CD14-positive monocyte (primary cell): ENCODE data around the gene FAM131B. TPM values are rescaled to one million over a fixed set of nuclear protein-coding genes. Genes with fewer than 3 reads are reported as not detected.

Source experiments
- DNase-seq, 3 donors: peaks; one replicate each; pipeline ENCODE4 v3.0.0-alpha.2; 2011 to 2022
- H2AFZ ChIP-seq: 2 replicates; pipeline ENCODE4 v1.6.0; 2012; ENCODE audit warnings: mild to moderate bottlenecking, low read depth, low read length, inconsistent platforms; ENCODE audit not compliant: insufficient read depth, poor library complexity, severe bottlenecking
- H3K27ac ChIP-seq, 2 donors: 1 replicate in 1 of 2; 2 replicates in 1 of 2; pipeline ENCODE4 v1.5.1; 2012 to 2013; ENCODE audit warnings: low read length in 2 of 2, control low read depth in 1 of 2, inconsistent platforms in 1 of 2, low read depth in 1 of 2, mild to moderate bottlenecking in 1 of 2
- H3K27me3 ChIP-seq, 2 donors: one replicate each; pipeline versions ENCODE4 v1.6.0 to v1.6.1; 2011 to 2013; ENCODE audit warnings: low read length in 2 of 2; ENCODE audit not compliant: control insufficient read depth in 2 of 2, insufficient read depth in 2 of 2
- H3K36me3 ChIP-seq, 2 donors: replicated peaks in 1 of 2; 1 replicate in 1 of 2; 2 replicates in 1 of 2; pipeline versions ENCODE4 v1.5.1 to v1.6.1; 2012 to 2013; ENCODE audit warnings: low read length in 2 of 2, control low read depth in 1 of 2, inconsistent platforms in 1 of 2, mild to moderate bottlenecking in 1 of 2; ENCODE audit not compliant: insufficient read depth in 2 of 2, control insufficient read depth in 1 of 2
- H3K4me1 ChIP-seq, 2 donors: 1 replicate in 1 of 2; 2 replicates in 1 of 2; pipeline versions ENCODE4 v1.5.1 to v1.6.1; 2012 to 2013; ENCODE audit warnings: low read length in 2 of 2, control low read depth in 1 of 2, inconsistent platforms in 1 of 2, mild to moderate bottlenecking in 1 of 2, moderate library complexity in 1 of 2; ENCODE audit not compliant: insufficient read depth in 2 of 2, control insufficient read depth in 1 of 2
- H3K4me2 ChIP-seq: replicated peaks from 2 replicates; pipeline ENCODE3; 2012; ENCODE audit warnings: low read length, moderate library complexity, mild to moderate bottlenecking; ENCODE audit not compliant: poor library complexity, severe bottlenecking; ENCODE audit errors: extremely low read depth
- H3K4me3 ChIP-seq, 3 experiments: fragments of 200-600 bp in 1 of 3; sonication (generic) in 1 of 3; replicated peaks in 1 of 3; 1 replicate in 2 of 3; 2 replicates in 1 of 3; pipeline ENCODE4 v1.5.1; 2011 to 2013; ENCODE audit warnings: low read length in 3 of 3, mild to moderate bottlenecking in 3 of 3, control low read depth in 2 of 3, low read depth in 2 of 3, inconsistent platforms in 1 of 3, moderate library complexity in 1 of 3
- H3K79me2 ChIP-seq: 2 replicates; pipeline ENCODE4 v1.6.0; 2012; ENCODE audit warnings: mild to moderate bottlenecking, control low read depth, inconsistent platforms, low read length, moderate library complexity; ENCODE audit not compliant: insufficient read depth
- H3K9ac ChIP-seq: 2 replicates; pipeline ENCODE4 v1.6.0; 2017; ENCODE audit warnings: low read length, mild to moderate bottlenecking; ENCODE audit not compliant: insufficient read depth, poor library complexity, severe bottlenecking
- H3K9me3 ChIP-seq, 2 donors: replicated peaks in 1 of 2; 1 replicate in 1 of 2; 2 replicates in 1 of 2; pipeline versions ENCODE4 v1.5.1 to v1.6.1; 2012 to 2013; ENCODE audit warnings: low read length in 2 of 2, control low read depth in 1 of 2; ENCODE audit not compliant: control insufficient read depth in 1 of 2, insufficient read depth in 1 of 2
- H4K20me1 ChIP-seq: 2 replicates; pipeline ENCODE4 v1.6.0; 2012; ENCODE audit warnings: mild to moderate bottlenecking, low read length, control low read depth, moderate library complexity; ENCODE audit not compliant: insufficient read depth
- H3K27ac Mint-ChIP-seq, 7 donors: one replicate each; pipeline ENCODE4 v1.8.0; 2020; ENCODE audit warnings: mild to moderate bottlenecking in 7 of 7, mixed read lengths in 7 of 7, moderate library complexity in 6 of 7, inconsistent platforms in 2 of 7
- H3K27me3 Mint-ChIP-seq, 3 donors: one replicate each; pipeline ENCODE4 v1.8.0; 2021 to 2022; ENCODE audit warnings: low read depth in 3 of 3, mild to moderate bottlenecking in 3 of 3, mixed read lengths in 3 of 3, moderate library complexity in 3 of 3, inconsistent platforms in 1 of 3
- H3K36me3 Mint-ChIP-seq, 2 donors: one replicate each; pipeline ENCODE4 v1.8.0; 2020; ENCODE audit warnings: mixed read lengths in 2 of 2, inconsistent platforms in 1 of 2, mild to moderate bottlenecking in 1 of 2
- H3K4me1 Mint-ChIP-seq: one replicate; pipeline ENCODE4 v1.8.0; 2020; ENCODE audit warnings: mild to moderate bottlenecking, mixed read lengths
- H3K4me3 Mint-ChIP-seq, 2 donors: one replicate each; pipeline ENCODE4 v1.8.0; 2020; ENCODE audit warnings: mild to moderate bottlenecking in 2 of 2, mixed read lengths in 2 of 2, moderate library complexity in 1 of 2
- H3K9me3 Mint-ChIP-seq, 7 donors: one replicate each; pipeline ENCODE4 v1.8.0; 2020 to 2022; ENCODE audit warnings: mixed read lengths in 7 of 7, mild to moderate bottlenecking in 6 of 7, moderate library complexity in 6 of 7, inconsistent platforms in 2 of 7
- CTCF ChIP-seq: fragments of 200-600 bp; IDR thresholded peaks from one replicate; pipeline ENCODE4 v1.8.0; 2022; ENCODE audit warnings: antibody characterized with exemption, mild to moderate bottlenecking
- WGBS: methylation state at CpG from one replicate; pipeline ENCODE4 v1.1.5; 2013; ENCODE audit warnings: missing lambda C conversion rate; ENCODE audit not compliant: insufficient coverage; 5-methylcytosine and 5-hydroxymethylcytosine counted together
- intact Hi-C, 2 donors: fragments of 100-400 bp; cut with micrococcal nuclease; formaldehyde crosslinking; loops; one replicate each; pipeline versions ENCODE4 v1.15.0 to v1.15.1; 2023
- polyA plus RNA-seq, 3 donors: library from polyadenylated mRNA; depleted of rRNA in 1 of 3; unstranded in 2 of 3; stranded (reverse) in 1 of 3; fragments of 300-500 nt in 2 of 3; fragments of >200 nt in 1 of 3; fragmentation: Illumina TruSeq in 2 of 3; gene quantifications; 1 replicate in 2 of 3; 2 replicates in 1 of 3; pipeline ENCODE4 v1.2.3, GENCODE V29; 2012 to 2021

Gene FAM131B
- polyA plus RNA-seq, 3 donors: 0.69 to 0.72 TPM; not detected in 1

DNA sequence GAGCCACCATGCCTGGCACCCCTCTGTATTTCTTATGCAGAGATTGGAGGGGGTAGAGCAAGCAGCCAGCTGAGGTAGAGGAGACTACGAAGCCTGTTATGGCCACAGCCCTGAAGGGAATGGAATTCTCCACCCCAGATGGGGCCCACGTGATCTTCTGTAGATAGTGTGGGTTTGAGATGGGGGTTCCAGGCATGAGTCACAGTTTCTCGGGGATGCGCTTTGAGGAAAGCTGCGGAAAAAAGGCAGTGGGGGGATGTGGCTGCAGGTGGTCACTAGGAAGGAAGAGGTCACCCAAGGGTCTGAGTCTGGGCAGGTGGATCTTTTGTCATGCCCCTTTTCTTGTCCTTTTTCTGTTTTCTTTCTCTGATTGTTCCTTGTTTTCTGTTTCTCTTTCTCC is 11.5 kb downstream of the FAM131B start:
- H3K36me3 Mint-ChIP-seq: peaks cover 3 to 8% of the 10 kb centered on the region in 2 donors
- peaks cover 0 to 6% (median 0%) of the 10 kb centered on the region in 7 donors for H3K9me3 Mint-ChIP-seq
- Histone ChIP-seq H3K36me3 (no peaks in the 10 kb centered on the region), H3K27me3 (no peaks in the 10 kb centered on the region), H3K79me2 (no peaks in the 10 kb centered on the region), H3K27ac (no peak overlapping the region), H3K4me3 (no peak overlapping the region), H3K4me1 (peaks cover 0 to 1% of the 10 kb centered on the region in 2 donors), H3K9me3 (no peaks in the 10 kb centered on the region), H4K20me1 (no peaks in the 10 kb centered on the region), H3K9ac (no peak overlapping the region), H2AFZ (no peak overlapping the region), H3K4me2 (no peak overlapping the region)
- peaks cover 4% of the 10 kb centered on the region for H3K4me1 Mint-ChIP-seq
- intact Hi-C loops: no loop called here
- 93% methylated on average over 4 of the region's 5 CpGs for WGBS
- peaks cover 1 to 5% (median 4%) of the 10 kb centered on the region in 3 donors for H3K27me3 Mint-ChIP-seq
- H3K4me3 Mint-ChIP-seq: no peak overlapping the region
- no peak for DNase-seq
- H3K27ac Mint-ChIP-seq: peak overlapping the region in 1 of 7 donors; percentile 37
- TF ChIP-seq CTCF: no peak

DNA sequence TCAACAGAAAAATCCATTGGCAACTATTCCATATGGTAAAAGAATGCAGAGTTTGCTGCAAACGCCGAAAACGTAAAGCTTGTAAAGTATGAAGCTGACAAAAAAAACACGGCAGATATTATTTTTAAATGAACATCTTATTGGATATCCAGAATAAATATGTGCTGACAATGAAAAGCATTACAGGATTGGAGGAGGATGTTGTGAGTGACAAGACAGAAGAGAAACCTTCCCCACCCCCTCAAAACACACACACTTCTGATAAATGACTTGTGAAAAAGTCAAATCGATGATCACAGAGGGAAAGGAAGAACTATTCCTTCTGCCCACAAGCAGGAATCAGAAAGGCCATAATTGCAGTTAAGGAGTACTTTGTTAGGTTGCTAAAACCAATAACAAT is 14.6 kb downstream of the FAM131B start:
- no peak overlapping the region for H3K27ac ChIP-seq
- Mint-ChIP-seq H3K36me3 (peaks cover 3 to 8% of the 10 kb centered on the region in 2 donors), H3K4me1 (peaks cover 13% of the 10 kb centered on the region), H3K27me3 (peaks cover 2 to 9% (median 3%) of the 10 kb centered on the region in 3 donors), H3K4me3 (no peak overlapping the region), H3K27ac (no peak overlapping the region), H3K9me3 (peaks cover 0 to 3% (median 0%) of the 10 kb centered on the region in 7 donors)
- WGBS: no CpG with 5 or more reads among the region's 5 CpGs
- H3K9ac ChIP-seq: no peak overlapping the region
- H2AFZ ChIP-seq: no peak overlapping the region
- intact Hi-C loops: no loop called here
- H3K79me2 ChIP-seq: no peaks in the 10 kb centered on the region
- H3K4me3 ChIP-seq: no peak overlapping the region
- no peak overlapping the region for H3K4me2 ChIP-seq
- H4K20me1 ChIP-seq: no peaks in the 10 kb centered on the region
- DNase-seq: no peak
- H3K4me1 ChIP-seq: peaks cover 12 to 14% of the 10 kb centered on the region in 2 donors
- no peaks in the 10 kb centered on the region for H3K9me3 ChIP-seq
- no peaks in the 10 kb centered on the region for H3K27me3 ChIP-seq
- no peak for TF ChIP-seq CTCF
- H3K36me3 ChIP-seq: no peaks in the 10 kb centered on the region
